ENCODE data around the gene SNX19. TPM values are rescaled to one million over a fixed set of nuclear protein-coding genes. Genes with fewer than 3 reads are reported as not detected.
"Not testable (repeated sequence)": the region's sequence is repeated elsewhere in the genome, so short reads cannot be mapped to it uniquely, and the experiment has no call there.

The SNX19 gene
- total RNA-seq (2014; rRNA removed; shearing (Covaris generic)), result 28.7 and 32.1 TPM in 2 replicates
- polyA plus RNA-seq (2014; cell fraction: nucleus; rRNA removed), result 16.0 and 19.9 TPM in 2 replicates

GRCh38 chr11:130916238-130916855, at the start of gene SNX19:
Gene SNX19, minus strand, starts transcription at chr11:130916479. Its CDS starts 540 bp downstream, at chr11:130915939.
- peak; percentile 79 for DNase-seq (ENCODE audit: extremely low read depth, low read depth)

GRCh38 chr11:130964058-130964792, 47.9 kb upstream of the SNX19 start:
- DNase-seq (ENCODE audit: extremely low read depth, low read depth), result no peak

- DNase-seq (ENCODE audit: extremely low read depth, low read depth), result no peak
Measured at GRCh38 chr11:130947889-130948288, 31.6 kb upstream of the SNX19 start.

- DNase-seq (ENCODE audit: extremely low read depth, low read depth), result no peak
Measured at GRCh38 chr11:130947481-130947880, 31.2 kb upstream of the SNX19 start.

GRCh38 chr11:130947058-130947457, 30.8 kb upstream of the SNX19 start:
- DNase-seq (ENCODE audit: extremely low read depth, low read depth), result no peak

GRCh38 chr11:130945896-130946295, 29.6 kb upstream of the SNX19 start:
- DNase-seq (ENCODE audit: extremely low read depth, low read depth), result no peak

- no peak for DNase-seq (ENCODE audit: extremely low read depth, low read depth)
Measured at GRCh38 chr11:130940706-130941105, 24.4 kb upstream of the SNX19 start.

GRCh38 chr11:130937051-130937450, 20.8 kb upstream of the SNX19 start:
- no peak for DNase-seq (ENCODE audit: extremely low read depth, low read depth)

GRCh38 chr11:130932086-130932712, 15.9 kb upstream of the SNX19 start:
- DNase-seq (ENCODE audit: extremely low read depth, low read depth), result no peak

GRCh38 chr11:130924750-130925149, 8.5 kb upstream of the SNX19 start:
- DNase-seq (ENCODE audit: extremely low read depth, low read depth), result no peak

GRCh38 chr11:130920612-130921011, 4.3 kb upstream of the SNX19 start:
- DNase-seq (ENCODE audit: extremely low read depth, low read depth), result not testable (repeated sequence)

- DNase-seq (ENCODE audit: extremely low read depth, low read depth), result no peak
Measured at GRCh38 chr11:130918081-130918480, 1.8 kb upstream of the SNX19 start.

- DNase-seq (ENCODE audit: extremely low read depth, low read depth), result no peak
Measured at GRCh38 chr11:130916910-130917309, 631 bp upstream of the SNX19 start.

- DNase-seq (ENCODE audit: extremely low read depth, low read depth), result no peak
Measured at GRCh38 chr11:130915603-130916237, 559 bp downstream of the SNX19 start.

- no peak for DNase-seq (ENCODE audit: extremely low read depth, low read depth)
Measured at GRCh38 chr11:130913268-130913667, 3.0 kb downstream of the SNX19 start.

GRCh38 chr11:130912552-130912951, 3.7 kb downstream of the SNX19 start:
- DNase-seq (ENCODE audit: extremely low read depth, low read depth), result no peak

- DNase-seq (ENCODE audit: extremely low read depth, low read depth), result no peak
Measured at GRCh38 chr11:130911306-130911705, 5.0 kb downstream of the SNX19 start.

GRCh38 chr11:130909650-130910049, 6.6 kb downstream of the SNX19 start:
- DNase-seq (ENCODE audit: extremely low read depth, low read depth), result no peak

- no peak for DNase-seq (ENCODE audit: extremely low read depth, low read depth)
Measured at GRCh38 chr11:130908770-130909625, 7.3 kb downstream of the SNX19 start.

GRCh38 chr11:130908061-130908460, 8.2 kb downstream of the SNX19 start:
- DNase-seq (ENCODE audit: extremely low read depth, low read depth), result no peak
